ENCODE measurements around the gene SMCO2.
A peak's percentile ranks its signal among the peaks of the same experiment; 100 is the strongest.

The SMCO2 gene

DNA sequence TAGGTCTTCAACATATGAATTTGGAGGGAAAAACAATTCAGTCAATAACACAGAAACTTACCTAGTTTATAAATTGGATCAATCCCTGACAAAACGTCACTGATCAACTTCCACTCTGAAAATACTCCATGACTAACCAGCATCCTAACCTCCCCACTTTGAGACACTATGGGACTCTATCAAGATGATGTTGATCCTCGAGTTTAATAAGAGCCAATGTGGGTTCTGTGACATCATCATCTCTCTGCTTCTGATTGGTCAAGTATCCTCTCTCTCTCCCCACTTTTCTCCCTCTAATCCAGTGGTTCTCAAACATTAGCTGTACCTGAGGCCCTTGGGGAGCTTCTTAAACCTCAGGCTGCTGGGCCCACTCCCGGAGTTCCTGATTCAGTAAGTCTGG is at the start of gene SMCO2:
SMCO2 (plus strand) TSS at position 301 of the 400 bp plus-strand sequence. CDS start 23,896 bp downstream, outside the sequence.
- DNase-seq (ENCODE audit: low spot score): no peak

DNA sequence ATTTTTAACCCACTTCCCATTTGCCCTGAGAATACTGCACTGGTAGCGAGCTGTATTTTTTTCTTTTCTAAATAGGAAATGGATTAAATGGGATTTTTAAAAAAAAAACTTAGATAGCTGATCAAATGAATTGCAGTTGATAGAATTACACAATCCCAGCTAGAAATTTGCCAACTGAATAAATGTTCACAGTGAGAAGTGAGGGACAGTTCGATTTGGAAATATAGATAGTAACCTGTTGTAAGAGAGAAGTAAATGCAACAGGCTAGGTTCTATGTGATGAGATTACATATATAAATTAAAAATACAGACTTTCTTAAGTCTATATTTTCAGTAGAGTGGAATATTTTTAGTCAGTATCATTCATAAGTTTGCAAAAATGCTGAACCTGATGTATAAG is 48.1 kb upstream of the SMCO2 start:
- DNase-seq (ENCODE audit: low spot score): no peak

DNA sequence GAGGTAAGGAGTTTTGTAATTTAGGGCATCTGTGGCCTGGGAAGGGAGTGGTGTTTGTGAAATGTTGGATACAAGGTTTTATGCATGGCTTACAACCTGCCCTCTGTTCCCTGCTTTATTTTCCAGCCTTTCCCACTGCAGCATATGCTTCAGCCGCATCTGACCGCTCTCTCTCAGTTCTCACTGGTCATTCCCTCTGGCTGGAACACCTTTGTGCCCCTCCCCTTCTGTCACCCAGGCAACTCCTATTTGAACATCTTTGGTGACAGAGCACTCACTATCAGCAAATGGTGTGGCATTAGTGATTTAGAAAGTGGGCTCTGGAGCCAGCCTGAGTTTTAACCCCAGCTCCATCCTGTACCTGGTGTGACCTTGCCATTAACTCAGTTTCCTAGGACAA is 47.5 kb upstream of the SMCO2 start:
- no peak for DNase-seq (ENCODE audit: low spot score)

DNA sequence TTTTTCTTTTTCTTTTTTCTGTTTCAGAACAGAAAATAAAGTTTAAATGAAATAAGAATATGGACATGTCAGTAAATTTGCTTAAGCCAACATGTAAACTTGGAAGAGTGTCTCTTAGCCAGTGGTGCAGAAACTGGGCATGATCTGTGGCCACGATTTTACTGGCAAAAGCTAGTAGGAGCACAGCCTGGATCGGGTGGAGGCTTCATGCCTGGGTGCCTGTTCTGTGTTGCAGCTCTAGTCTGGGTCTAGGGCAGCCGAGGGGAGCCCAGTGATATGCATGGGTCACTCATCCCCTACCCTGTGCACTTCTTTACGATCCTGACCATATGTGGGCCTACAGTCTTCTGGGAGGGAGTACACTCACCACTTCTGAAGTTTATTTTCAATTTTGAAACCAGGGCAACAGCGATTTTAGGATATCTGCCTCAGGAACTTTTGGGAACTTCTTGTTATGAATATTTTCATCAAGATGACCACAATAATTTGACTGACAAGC is 45.6 kb upstream of the SMCO2 start:
- DNase-seq (ENCODE audit: low spot score): no peak

DNA sequence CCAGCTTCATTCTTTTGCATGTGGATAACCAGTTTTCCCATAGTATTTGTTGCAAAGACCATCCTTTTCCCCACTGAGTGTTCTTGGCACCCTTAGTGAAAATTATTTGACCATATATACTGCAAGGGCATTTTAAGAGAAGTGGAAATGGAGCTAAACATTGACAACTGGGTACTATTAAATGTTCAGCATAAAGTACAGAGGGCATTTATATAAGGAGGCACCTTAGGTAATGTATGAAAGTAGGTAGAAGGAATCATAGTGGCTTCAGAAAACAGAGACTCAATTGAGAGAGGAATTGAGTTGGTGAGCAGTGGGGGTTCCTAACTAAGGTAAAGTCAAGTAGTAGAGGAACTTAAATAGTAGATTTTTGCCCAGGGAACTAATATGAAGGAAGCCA is 34.5 kb upstream of the SMCO2 start:
- DNase-seq (ENCODE audit: low spot score): no peak

DNA sequence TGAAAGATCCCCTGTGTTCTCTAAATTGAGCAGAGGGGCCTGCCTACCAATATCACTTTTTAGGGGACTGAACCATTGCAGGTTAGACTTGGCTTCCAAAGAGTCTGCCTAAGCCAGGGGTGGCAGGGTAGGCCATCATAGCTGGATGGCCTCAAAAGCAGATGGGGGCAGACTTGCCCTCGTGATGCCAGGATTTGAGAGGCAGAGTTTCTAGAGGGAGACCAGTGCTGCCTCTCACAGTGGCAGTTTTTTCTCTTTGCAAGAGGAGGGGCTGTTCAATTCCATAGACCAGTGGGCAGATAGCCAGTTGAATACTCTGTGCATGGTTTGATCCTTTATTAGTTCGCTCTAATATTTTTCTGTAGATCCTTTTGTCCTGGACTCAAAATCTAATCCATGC is 23.8 kb upstream of the SMCO2 start:
- no peak for DNase-seq (ENCODE audit: low spot score)

DNA sequence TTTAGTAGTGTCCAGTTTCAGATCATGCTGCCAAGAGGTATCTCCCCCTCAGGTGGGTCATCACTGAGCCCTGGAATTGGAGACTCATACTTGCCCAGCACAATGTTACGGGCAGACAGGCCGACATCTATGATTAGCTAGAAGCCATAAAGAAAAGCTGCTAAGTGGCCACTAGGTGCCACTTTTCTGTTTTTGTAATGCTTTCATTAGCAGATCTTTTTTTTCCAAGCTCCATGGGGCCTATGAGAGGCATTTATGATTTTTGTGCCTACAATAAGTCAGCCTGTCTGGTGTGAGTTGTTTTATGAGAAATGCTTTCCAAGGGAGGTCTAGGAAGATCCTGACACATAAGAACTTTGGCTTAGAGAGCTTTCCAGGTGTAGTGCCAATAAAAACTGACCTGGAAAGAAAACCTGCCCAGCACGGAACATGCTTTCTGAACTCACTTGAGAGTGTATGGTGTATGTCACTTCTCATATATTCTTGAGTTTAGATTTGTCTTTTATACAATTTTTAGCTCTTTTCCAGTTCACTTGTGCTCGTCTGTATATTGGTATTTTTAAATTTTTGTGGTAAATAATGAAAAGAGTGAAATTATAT is 21.8 kb upstream of the SMCO2 start:
- peak; percentile 40 for DNase-seq (ENCODE audit: low spot score)

DNA sequence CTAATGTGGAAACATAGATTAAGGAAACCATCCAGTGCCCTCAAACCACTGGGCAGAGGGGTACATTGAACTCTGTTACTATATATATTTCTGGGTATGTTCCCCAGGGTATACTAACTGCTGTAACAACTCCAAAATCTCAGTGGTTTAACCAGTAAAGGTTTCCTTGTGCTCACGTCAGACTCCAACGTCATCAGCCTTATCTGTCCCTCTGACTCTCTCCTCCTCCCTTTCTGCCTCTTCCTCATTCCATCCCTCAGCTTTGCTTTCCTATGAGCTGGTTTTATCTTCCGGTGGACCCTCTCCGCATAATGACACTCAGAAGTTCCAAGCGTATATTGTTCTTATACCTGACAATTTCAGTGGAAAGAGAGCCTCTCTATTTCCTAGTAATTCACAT is 21.2 kb upstream of the SMCO2 start:
- no peak for DNase-seq (ENCODE audit: low spot score)

DNA sequence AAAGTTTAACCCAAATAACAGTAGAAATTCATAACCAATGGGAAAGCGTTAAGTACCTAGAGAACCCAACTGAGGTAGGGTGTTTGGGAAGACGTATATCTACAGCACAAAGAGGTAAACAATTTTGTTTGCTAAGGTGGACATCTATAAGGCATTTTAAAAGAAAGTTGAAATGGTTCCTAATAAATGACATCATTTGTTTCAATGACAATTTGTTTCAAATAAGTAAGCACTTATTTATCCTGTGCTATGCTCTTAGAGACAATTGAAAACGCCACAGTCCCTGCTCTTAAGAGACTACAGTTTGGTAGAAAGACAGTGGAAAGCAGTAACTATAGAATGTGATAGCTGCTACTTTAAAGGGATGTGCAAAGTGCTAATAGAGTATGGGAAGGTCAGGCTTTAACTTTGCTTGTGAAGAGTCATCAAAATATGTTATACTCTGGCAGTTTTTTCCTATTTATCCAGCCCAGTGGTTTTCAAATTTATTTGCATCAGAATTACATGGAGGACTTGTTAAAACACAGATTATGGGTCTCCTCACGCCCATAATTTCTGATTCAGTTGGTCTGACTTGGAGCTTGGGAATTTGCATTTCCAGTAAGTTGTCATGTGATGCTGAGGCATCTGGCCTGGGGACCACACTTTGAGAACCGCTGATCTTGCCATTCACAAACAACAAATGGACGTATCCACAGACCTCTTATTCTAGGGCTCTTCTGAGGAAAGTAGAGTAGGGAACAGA is 19.6 kb upstream of the SMCO2 start:
- DNase-seq (ENCODE audit: low spot score): no peak

DNA sequence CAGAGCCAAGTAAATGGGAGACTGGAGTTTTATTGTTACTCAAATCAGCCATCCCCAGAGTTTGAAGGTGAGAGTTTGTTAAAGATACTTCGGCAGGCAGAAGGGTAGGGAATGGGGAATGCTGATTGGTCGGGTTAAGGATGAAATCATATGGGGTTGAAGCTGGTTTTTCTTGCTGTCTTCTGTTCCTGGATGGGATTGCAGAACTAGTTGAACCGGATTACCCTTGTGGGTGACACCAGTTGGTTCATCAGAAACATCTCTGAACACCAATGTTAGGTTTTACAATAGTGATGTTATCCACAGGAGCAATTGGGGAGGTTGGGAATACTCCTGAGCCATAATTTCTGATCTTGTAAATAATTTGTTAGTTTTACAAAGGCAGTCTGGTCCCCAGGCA is 18.7 kb upstream of the SMCO2 start:
- no peak for DNase-seq (ENCODE audit: low spot score)

DNA sequence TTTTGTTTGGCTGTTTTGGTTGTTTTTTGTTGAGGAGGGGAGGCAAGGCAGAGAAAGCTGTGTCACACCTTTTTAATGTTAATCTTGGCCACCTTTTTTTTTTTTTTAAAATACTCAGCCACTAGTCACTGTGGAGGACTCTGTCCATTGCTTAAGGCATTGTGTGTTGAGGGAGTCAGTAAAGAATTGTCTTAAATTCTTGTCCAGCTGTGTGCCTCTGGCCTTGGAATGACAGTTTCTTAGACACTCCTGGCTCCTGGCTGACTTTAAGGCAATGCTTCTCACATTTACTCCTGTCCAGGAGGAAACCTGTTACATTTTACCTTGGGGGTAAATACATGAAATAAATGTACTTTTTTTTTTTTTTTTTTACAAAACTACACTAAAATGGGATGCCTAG is 18.1 kb upstream of the SMCO2 start:
- DNase-seq (ENCODE audit: low spot score): no peak

DNA sequence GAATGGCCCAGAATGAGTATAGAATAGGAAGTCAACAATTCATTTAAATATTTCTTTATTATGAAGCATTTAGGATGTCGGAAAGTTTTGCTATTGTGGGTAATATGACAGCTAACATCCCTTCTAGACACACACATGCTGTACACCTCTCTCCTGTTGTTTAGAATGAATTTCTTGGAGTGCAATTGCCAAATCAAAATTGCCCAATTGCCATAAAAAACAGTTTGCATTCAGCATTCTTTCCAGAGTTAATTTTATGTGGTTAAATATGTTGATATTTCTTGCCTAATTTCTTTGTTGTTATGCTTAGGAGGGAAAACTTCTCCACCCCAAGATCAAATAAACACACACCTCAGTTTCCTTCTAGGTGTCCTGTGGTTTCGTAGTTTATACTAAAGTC is 16.9 kb upstream of the SMCO2 start:
- DNase-seq (ENCODE audit: low spot score): no peak

DNA sequence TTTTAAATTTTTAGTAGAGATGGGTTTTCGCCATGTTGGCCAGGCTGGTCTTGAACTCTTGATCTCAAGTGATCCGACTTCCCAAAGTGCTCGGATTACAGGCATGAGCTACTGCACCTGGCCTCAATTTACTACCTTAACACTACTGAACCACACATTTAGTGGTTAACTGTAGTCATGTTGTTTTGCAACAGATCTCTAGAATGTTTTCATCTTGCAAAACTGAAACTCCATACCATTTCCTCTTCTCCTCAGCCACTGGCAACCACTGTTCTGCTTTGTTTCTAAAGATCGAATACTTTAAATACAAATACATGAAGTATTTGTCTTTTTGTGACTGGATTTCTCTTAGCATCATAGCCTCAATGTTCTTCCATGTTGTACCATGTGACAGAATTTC is 15.4 kb upstream of the SMCO2 start:
- DNase-seq (ENCODE audit: low spot score): no peak

DNA sequence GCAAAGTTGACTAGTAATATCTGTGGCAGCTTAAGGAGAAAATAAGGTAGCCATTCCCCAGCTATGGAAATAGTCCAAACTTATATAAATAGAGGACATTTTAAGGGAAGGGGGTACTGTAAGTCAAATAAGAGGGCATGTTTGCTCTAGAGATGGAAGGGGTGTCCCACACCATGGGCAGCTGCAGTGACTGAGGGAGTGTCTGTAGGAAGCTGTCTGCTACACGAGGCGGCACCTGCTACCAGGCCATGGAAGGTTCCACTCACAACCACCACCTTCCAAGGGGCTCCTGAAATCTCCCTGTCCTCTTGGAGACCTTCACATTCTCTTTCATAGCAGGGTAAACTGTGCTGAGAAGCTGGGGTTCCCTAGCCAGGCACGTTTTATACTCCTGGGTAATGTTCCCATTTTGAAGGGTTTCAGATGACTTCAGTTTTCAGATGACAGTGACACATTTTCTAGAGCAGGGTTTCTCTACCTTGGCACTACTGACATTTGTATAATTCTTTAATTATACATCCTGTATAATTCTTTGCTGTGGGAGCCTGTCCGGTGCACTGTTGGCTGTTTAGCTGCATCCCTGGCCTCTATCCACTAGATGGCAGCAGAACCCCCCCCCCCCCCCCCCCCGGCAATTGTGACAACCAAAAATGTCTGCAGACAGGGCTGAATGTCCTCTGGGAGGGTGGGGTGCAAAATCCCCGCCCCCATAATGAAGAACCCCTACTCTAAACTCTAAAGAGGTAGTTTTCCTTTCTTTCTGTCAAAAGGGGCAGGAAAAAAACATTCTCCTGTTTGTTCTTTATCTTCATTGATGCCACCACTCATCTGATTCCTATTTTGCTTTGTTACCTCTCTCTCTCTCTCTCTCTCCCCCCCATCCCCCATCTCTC is 11.6 kb upstream of the SMCO2 start:
- peak; percentile 17 for DNase-seq (ENCODE audit: low spot score)

DNA sequence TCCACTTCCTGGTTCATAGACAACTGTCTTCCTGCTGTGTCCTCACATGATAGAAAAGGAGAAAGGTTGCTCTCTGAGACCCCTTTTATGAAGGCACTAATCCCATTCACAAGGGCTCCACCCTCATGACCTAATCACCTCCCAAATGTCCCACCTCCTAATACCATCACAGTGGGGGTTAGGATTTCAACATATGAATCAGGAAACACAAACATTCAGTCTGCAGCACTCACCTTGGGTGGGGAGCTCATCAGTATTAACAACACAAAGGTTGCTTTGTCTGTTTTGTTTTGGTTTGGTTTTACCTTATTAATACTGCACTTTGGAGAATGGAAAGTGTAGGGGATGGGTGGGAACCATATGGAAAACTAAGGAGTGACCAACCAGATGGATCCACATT is 10.5 kb upstream of the SMCO2 start:
- DNase-seq (ENCODE audit: low spot score): no peak

DNA sequence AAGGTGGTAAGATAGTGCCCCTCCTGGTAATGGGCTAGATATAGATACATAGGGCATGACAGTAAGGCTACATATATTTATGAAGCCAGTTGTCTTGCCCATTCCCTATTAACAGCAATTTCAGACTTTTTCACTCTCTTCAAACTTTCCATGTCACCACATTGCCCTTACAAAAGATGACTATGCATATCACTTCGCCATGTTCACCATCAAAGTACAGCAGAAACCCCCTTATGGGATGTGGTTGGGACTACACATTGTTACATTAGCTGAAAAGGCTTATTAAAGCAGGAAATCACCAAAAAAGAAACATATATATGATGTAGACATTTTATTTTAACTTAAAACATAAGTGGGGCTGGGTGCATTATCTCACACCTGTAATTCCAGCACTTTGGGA is 9.8 kb upstream of the SMCO2 start:
- no peak for DNase-seq (ENCODE audit: low spot score)

DNA sequence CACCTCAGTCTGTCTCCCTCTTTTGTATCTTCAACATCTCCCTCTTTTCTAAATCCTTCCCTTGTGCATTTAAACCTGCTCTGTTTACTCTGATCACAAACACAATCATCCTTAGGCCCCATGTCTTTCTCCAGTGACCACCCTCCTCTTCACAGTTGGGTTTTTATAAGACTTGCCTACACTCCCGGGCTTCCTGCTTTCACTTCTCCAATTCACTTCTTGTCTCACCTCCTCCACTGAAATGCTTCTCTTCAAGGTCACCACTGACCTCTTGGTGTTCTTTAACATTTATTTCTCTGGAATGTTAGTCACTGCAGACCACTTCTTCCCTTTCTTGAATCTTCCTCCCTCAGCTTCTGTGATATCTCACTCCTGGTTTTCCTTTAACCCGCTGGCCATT is 8.7 kb upstream of the SMCO2 start:
- no peak for DNase-seq (ENCODE audit: low spot score)

DNA sequence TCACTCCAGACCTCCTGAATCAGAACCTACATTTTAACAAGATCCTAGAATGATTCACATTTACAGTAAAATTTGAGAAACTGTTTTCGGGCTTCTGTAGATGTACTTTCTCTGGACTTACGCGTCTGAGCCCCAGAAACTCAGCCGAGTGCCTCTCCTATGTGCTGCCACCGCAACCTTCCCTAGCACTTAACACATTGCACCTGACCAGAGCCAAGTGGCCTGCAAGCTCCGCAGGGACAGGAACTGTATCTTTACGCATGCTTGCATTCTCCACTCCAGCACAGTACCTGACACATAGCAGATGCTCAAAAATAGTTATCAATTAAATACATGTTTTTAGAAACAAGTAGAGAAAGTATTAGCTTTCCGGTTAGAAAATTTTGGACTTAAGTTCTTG is 1.2 kb downstream of the SMCO2 start:
- no peak for DNase-seq (ENCODE audit: low spot score)

DNA sequence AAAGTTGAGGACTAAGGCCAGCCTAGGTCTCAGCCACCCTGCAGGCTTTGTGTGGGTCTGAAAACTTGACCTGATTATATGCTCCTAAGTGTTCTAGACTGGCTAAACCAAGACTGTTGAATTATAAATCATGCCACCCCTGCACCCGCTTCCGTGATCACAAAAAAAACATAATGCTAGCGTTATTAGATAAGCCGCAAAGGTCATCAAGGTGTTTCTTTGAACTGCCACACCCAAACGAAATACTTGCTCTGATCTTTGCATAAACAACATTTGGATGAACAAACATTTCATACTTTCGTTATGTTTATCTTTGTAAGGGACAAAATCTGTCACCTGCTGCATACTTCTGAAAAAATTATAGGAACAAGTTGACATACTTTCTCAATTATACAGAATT is 2.5 kb downstream of the SMCO2 start:
- no peak for DNase-seq (ENCODE audit: low spot score)

DNA sequence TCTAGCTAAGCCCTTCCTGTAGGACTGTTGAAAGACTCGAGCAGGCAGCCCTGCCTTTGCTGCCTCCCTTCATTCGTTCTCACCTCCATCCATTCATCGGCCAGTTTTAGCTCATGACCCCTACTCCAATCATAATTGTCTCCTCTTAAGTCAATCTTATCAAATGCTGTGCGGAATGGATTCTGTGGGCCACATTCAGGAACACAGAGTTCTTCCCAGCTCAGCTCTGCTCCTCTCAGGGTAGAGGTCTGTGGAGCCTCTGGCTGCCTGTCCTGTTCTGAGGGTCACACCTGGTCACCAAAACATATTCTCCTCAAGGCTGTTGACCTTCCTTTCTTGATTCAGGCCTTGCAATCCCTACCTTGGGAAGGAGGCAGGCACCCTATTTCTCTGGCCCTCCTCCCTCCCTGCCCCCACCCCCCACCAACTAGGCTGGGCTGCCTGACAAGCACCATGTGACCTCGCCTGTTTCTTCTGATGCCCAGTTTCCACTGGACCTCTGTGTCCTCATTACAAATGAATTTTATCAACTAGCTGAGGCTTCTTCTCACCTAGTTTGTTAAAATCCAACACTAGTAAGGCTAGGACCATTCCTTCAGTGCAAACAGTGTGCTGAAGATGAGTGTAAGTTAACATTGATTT is 3.5 kb downstream of the SMCO2 start:
- no peak for DNase-seq (ENCODE audit: low spot score)

DNA sequence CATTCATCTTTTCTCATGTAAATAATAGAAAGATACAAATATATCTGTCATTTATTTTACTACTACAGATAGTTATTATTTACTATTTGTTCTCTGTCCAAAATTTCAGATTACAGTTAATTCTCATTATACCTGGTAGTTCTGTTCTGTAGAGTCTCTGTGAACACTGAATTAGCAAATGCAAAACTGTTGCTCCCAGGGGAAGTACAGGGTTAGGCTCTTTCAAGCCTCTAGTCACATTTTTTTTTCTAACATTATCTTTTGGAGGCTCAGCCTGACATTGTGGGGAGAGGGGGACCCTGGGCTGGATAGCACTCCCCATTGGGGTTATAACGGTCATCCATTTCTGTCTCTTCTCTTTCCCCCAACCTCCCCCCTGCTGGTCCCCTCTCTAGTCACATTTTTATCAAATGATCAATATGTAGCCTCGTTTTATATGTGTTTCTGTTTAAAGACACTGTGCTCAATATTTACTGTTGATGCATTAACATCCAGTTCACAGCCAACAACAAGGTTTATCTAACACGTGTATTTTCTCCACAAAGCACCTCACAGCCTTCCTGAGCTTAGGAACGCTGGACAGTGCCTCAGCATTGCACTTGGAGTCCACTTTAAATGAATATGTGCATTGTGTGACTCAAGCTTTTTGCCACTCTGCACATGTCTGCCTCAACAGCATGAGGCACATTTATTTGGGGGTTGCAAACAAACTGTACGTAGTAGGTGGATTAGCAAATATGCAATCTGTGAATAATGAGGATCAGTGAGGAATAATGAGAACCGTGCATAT is 4.7 kb downstream of the SMCO2 start:
- no peak for DNase-seq (ENCODE audit: low spot score)

DNA sequence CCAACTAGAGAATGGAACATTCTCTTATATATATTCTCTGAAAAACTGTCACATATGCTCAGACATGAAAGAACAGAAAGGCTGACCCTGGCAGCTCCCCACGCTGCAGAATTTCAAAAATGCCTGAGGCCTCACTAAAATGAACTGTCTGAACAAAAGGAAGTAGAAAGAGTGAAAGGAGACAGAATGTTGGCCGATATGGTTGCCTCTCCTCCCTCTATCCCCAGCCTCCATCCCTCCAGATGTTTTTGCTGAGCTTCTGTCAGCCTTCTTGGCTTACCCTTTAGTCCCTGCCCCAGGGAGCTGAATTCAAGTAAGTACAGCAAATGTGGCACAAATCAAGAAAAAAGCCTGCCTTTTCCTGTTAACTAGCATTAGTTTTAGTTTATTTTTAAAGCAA is 6.9 kb downstream of the SMCO2 start:
- DNase-seq (ENCODE audit: low spot score): no peak
